GM13977 (cell line): ENCODE data around the gene PGS1.

Experiments
- DNase-seq: peaks from one replicate; pipeline ENCODE4 v3.0.0; 2012; ENCODE audit warnings: low spot score
- in situ Hi-C: fragments of 300-500 bp; cut with MboI; formaldehyde crosslinking; loops from one replicate; pipeline ENCODE4 v1.12.0; 2022; ENCODE audit warnings: low sequenced_read_pairs, low pct_unique_long_range_greater_than_20kb, mixed read lengths, inconsistent platforms; ENCODE audit not compliant: unreplicated experiment
- TF ChIP-seq, protein P1 (sequence below): IDR thresholded peaks from 2 replicates; pipeline ENCODE4 v1.5.1; 2012; ENCODE audit warnings: mild to moderate bottlenecking, control low read depth; ENCODE audit not compliant: insufficient read depth; ENCODE audit errors: extremely low read depth, missing control alignments

PGS1 gene

DNA sequence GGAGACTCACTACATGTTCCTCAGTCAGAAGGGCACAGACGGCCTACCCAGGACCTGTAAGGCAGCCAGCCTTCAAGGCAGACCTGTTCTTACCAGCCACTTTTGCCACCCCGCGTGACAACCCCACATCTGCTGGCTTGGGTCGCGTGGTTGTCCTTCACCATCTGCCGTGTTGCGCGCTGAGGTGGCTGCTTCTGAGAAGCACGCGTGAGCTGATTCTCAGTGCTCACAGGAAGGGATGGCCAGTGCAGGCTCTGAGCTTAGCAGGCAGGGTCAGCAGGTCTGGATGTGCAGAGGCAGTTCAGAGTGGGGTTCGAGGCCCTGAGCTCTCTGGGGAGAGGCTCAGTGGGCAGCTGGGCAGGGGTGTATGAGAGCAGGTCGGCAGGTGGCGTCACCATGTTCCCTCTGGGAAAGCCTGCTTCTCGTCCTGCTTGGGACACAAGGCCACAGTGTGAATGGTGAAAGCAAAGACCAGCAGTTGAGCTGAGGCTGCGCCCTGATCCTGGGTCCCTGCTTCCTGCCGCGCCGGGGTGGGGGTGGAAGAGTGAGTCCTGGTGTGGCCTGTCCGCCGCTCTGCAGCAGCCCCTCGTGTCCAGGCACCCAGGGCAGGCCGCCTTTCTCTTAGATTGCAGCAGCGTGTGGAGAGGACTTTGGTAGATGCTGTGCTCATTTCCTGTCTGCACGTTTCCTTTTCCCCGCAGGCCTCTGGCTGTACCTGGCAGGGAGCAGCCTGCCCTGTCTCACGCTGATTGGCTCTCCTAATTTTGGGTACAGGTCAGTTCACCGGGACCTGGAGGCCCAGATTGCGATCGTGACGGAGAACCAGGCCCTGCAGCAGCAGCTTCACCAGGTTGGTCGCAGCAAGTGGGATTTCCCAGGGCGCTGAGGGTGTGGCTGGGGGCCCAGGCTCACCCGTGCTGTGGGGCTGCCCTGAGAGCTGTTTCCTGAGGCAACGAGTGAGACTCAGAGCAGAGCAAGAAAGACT, 36.0 kb downstream of the PGS1 start:
- TF ChIP-seq, protein P1, sequence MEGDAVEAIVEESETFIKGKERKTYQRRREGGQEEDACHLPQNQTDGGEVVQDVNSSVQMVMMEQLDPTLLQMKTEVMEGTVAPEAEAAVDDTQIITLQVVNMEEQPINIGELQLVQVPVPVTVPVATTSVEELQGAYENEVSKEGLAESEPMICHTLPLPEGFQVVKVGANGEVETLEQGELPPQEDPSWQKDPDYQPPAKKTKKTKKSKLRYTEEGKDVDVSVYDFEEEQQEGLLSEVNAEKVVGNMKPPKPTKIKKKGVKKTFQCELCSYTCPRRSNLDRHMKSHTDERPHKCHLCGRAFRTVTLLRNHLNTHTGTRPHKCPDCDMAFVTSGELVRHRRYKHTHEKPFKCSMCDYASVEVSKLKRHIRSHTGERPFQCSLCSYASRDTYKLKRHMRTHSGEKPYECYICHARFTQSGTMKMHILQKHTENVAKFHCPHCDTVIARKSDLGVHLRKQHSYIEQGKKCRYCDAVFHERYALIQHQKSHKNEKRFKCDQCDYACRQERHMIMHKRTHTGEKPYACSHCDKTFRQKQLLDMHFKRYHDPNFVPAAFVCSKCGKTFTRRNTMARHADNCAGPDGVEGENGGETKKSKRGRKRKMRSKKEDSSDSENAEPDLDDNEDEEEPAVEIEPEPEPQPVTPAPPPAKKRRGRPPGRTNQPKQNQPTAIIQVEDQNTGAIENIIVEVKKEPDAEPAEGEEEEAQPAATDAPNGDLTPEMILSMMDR, result no peak
- in situ Hi-C loops, result no loop called here
- no peak for DNase-seq

DNA sequence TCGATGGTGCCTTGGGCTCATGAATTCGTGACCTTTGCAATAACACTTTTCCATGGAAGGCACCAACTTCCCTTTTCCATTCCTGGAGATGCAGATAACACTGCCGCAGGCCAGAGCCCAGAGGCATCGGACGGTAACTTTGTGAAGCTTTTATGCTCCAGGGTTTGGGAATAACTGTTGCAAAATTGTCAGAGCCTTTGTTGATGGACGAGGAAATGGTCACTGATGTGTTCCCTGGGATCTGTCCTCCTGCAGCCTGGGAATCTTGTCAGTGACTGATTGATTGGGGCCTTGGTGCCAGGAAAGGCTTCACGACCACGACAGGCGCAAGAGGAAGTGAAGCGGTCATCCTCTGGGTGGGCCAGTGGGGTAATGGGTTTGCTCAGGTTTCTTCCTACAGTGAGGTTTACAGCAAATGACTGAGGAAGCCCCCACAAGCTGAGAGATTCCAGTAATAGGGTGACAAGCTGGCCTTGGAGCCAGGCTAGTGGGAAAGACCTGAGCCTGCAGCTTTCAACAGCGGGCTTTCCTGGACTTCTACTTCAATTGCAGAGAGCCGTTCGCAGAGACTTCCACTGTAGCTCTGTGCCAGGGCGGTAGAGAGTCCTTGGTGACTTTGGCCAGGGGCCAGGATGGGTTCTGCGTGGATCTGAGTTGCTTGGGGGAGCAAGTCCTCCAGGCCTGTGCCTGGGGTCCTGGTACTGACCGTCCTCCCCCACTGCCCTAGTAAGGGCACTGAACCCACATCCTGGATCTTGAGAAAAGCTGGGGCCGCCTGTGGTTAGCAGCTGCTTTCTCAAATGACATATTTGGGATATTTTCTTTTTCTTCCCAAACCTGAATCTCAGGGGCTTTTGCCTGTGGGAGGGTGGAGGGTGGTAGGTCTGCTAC, 37.6 kb downstream of the PGS1 start:
- DNase-seq, result no peak
- TF ChIP-seq, protein P1, result no peak
- in situ Hi-C loops, result no loop called here

DNA sequence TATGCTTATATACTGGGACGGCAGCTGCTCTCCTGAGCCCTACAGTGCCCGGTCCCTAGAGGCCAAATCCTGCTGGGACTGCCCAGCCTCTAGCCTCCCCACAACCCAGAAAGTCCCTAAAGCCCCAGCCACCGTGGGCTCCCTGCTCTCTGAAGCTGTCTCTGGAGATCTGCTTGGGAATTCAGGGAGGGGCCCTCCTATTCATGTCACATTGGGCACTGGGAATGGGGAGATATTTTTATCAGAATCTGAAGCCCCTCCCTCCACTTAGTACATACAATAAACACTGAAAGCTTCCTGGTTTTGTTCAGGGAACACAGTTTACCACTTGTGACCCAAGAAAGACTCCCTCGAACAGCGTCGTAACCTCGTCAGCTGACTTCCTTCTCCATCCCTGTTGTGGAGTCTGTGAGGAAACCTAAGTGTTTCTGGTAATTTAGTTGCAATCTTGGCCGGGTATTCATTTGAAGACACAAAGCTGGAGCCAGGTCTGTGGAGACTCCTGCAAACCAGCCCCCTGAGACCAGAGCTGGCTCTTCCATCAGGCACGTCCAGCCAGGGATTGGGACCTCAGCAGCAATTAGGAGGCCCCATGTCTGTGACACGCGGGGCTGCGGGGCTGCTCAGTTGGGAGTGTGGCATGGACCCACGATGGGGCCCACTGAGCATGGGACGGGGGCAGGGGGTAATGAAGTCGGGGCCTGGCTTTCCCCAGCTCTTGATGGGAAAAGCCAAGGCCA, 38.5 kb downstream of the PGS1 start:
- DNase-seq, result no peak
- TF ChIP-seq, protein P1, result no peak
- in situ Hi-C loops, result no loop called here

DNA sequence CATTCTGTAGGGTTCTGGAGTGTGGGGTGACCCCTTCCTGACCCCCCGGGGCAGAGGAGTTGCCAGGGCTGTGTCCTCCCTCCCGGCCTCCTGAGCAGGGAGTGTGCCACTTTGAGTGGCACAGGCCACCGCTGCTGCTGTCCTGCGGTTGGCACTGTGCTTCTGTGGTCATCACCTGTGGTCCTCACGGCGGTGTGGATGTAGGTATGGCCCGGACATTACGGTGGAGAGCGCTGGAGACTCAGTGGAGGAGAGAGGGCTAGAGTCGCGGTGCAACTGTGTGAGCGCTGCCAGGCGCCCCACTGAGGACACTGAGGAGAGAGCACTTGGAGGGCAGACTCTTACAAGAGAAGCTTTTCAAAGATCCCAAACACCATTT, 39.1 kb downstream of the PGS1 start:
- in situ Hi-C loops, result no loop called here
- no peak for DNase-seq
- TF ChIP-seq, protein P1, result no peak

DNA sequence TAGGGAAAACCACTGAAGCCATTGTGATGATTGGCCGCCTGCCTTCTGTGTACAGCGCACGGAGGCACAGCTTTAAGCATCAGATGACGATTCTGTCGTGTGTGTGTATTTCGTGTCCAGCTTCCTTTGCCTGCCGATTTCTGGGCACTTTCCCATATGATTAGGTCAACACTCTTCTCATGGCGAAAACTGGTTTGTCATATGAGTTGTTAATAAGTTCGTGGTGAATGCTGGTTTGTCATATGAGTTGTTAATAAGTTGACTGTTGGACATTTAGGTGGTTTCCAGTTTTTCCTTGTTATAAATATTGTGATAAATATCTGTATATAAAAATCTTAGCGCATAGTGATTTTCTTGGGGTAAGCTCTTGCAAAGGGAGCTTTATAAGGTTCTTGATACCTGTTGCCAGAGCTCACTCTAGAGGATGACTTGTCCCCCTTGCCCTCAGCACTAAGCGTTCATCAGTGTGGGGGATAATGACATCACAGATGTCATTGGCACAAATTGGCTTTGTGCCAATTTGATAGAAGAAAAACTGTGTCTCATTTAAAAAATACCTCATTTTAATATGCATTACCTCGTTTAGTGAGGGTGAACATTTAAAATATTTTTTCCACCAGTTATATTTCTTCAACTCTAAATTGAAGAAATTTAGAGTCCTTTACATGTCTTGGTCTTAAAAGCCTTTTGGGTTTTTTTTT, 40.0 kb downstream of the PGS1 start:
- in situ Hi-C loops, result no loop called here
- TF ChIP-seq, protein P1, result no peak
- DNase-seq, result no peak
